ENCODE data around the gene HOXC12.

DNA sequence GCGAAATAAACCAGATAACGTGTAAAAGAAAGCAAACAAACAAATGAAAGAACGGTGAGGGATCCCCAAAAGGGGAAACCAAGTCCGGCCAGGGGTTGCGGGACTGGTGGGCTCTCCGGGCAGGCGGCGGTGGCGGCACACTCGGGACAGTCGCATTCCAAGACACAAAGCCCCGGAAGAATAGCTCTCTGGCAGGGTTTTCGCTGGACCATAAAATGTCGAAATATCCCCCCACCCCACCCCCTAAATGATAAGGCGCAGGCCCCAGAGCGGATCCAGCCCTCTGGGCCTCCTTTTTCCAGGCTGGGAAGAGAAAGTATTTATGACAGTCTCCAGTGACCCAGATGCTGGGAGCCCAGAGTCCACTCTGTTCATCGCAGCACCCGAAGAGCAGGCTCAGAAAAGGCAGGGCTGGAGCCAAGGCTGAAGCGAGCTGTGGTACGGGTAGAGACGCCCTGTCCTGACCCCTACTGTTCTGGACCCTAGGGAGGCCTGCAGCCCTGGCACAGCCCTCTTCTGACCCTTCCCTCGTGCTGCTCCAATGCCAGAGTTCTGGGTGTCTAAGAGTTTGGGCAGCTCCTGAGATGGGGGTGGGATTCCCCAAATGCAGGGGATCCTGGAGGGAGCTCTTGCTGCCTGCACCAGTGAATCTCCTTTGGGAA is 52.0 kb downstream of the HOXC12 start:
- TF ChIP-seq, protein P1, sequence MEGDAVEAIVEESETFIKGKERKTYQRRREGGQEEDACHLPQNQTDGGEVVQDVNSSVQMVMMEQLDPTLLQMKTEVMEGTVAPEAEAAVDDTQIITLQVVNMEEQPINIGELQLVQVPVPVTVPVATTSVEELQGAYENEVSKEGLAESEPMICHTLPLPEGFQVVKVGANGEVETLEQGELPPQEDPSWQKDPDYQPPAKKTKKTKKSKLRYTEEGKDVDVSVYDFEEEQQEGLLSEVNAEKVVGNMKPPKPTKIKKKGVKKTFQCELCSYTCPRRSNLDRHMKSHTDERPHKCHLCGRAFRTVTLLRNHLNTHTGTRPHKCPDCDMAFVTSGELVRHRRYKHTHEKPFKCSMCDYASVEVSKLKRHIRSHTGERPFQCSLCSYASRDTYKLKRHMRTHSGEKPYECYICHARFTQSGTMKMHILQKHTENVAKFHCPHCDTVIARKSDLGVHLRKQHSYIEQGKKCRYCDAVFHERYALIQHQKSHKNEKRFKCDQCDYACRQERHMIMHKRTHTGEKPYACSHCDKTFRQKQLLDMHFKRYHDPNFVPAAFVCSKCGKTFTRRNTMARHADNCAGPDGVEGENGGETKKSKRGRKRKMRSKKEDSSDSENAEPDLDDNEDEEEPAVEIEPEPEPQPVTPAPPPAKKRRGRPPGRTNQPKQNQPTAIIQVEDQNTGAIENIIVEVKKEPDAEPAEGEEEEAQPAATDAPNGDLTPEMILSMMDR (IDR thresholded peaks at IDR 0.05) = no peak
- TF ChIP-seq POLR2A (IDR thresholded peaks at IDR 0.05) = no peak
- no peak for TF ChIP-seq POLR2AphosphoS5 (IDR thresholded peaks at IDR 0.05)
